ENCODE measurements around the gene RTN4.
"Not testable (repeated sequence)": the region's sequence is repeated elsewhere in the genome, so short reads cannot be mapped to it uniquely, and the experiment has no call there.

The RTN4 gene

DNA sequence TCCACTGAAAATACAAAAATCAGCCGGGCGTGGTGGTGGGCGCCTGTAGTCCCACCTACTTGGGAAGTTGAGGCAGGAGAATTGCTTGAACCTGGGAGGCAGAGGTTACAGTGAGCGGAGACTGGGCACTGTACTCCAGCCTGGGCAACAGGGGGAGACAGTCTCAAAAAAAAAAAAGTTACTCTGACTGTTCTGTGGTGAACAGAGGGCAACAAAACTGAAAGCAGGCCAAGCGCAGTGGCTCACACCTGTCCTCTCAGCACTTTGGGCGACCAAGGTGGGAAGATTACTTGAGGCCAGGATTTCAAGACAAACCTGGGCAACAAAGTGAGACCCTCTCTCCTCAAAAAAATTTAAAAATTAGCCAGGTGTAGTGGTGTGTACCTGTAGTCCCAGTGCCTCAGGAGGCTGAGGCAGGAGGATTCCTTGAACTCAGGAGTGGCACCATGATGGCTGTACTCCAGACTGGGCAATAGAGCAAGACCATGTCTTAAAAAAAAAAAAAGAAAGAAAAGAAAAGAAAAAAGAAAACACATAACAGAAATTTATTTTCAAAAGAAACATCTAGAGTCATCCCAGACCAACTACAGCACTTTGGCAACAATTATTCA is 13.6 kb upstream of the RTN4 start:
- no peak for DNase-seq (ENCODE audit: low read depth)

- DNase-seq (ENCODE audit: low read depth) = no peak
Observed at GRCh38 chr2:55063226-55063625, 13.0 kb upstream of the RTN4 start.

GRCh38 chr2:55062754-55063153 is 12.5 kb upstream of the RTN4 start:
- DNase-seq (ENCODE audit: low read depth) = no peak

DNA sequence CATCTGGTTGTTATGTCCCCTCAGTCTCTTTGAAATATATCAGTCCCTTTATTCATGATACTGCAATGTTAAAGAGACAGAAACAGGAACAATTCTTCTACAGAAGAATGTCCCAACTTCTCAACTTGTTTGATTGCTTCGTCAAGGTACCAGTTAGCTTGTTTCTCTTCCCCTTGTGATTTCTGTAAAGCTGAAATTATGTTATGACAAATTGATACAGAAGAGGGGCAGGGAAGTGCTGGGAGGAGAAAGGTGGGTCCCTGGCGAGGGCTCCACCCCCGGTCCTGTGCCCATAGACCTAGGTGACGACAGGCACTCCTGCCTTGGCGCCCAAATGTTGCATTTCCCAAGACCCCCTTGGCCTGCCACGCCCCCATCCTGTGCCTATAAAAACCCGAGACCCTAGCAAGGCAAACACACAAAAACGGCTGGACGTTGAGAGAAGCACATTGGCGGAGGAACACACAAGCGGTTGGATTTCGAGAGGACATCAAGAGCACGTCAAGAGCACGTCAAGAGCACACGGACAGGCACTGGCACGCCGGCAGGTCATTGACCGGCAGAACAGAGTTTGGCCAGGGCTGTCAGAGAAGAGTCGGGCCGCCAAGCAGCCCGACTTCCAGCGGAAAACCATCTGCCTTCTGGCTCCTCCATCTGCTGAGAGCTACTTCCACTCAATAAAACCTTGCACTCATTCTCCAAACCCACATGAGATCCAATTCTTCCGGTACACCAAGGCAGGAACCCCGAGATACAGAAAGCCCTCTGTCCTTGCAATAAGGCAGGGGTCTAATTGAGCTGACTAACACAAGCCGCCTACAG is 11.5 kb upstream of the RTN4 start:
- DNase-seq (ENCODE audit: low read depth) = no peak

DNA sequence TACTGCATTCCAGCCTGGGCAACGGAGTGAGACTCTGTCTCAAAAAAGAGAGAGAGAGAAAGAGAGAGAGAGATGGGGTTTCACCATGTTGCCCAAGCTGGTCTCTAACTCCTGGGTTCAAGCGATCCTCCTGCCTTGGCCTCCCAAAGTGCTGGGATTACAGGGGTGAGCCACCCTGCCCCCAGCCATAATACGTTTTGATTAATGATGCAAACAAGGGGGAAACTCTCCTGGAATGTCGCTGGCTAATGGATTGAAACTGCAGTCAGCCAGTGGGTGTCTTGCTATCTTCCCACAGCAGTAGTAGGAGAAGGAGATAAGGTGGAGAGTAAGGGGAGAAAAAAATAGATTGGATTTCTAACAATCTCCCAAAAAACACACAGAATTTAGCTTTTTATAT is 9.5 kb upstream of the RTN4 start:
- DNase-seq (ENCODE audit: low read depth) = no peak

DNA sequence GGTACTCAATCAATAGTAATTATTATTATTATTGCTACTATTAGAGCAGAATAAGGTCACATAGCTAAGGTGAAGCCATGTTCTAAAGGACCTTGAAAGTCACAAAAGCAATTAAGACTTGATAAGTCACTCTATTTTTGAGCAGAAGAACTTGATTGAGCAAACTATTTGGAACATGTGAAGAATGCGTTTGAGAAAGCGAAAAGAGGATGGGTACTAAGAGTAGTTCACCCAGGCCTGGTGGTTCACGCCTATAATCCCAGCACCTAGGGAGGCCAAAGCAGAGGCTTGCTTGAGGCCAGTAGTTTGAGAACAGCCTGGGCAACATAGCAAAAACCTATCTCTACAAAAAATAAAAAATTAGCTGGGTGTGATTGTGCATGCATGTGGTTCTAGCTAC is 7.2 kb upstream of the RTN4 start:
- no peak for DNase-seq (ENCODE audit: low read depth)

GRCh38 chr2:55056024-55056521 is 5.8 kb upstream of the RTN4 start:
- no peak for DNase-seq (ENCODE audit: low read depth)

- no peak for DNase-seq (ENCODE audit: low read depth)
Observed at GRCh38 chr2:55054106-55054875, 4.0 kb upstream of the RTN4 start.

DNA sequence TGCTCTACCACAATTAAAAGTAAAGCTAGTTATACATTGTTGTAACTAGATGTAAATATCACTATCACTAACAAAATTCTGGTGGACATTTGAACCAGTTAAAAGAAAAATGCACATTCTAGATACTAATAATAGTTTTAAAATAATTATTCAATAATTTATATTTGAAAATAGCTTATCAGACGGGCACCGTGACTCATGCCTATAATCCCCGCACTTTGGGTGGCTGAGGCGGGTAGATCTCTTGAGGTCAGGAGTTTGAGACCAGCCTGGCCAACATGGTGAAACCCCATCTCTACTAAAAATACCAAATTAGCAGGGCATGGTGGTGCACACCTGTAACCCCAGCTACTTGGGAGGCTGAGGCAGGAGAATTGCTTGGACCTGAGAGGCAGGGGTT is 3.0 kb upstream of the RTN4 start:
- DNase-seq (ENCODE audit: low read depth) = not testable (repeated sequence)

- no peak for DNase-seq (ENCODE audit: low read depth)
Observed at GRCh38 chr2:55052129-55053061, 2.1 kb upstream of the RTN4 start.

DNA sequence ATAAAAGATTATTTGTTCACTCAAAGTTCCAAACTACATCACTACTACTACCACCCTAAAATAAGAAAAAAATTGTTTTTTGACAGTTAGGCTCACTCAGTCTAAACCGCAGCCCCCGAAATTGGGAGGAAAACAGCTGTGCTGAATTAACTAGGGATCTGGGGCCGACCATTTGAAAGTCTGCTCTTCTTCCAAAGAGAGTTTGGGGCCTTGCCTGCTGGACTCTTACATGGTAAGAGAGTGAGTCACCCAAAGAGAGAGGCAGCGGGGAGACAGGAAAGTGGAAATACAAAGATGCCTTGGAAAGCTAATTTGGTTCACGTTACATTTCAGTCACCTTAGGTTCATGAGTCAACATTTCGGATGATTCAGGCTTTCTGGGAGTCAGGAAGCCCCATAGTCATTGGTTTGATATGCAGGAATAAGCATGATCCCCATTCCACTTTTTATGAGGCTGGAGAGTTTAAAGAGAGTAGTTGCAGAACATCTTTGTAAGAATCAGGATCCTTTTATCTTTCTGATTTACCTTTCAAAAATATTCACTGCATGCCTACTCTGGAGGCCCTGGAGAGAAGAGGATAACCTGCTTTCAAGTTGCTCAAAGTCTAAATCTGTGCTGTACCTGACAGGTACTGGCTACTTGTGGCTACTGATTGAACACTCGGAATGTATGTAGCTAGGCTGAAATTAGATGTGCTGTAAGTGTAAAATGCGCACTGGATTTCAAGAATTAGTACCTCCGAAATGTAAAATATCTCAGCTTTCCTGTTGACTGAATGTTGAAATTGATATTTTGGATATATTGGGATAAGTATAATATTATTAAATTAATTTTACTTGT is 995 bp upstream of the RTN4 start:
- no peak for DNase-seq (ENCODE audit: low read depth)

DNA sequence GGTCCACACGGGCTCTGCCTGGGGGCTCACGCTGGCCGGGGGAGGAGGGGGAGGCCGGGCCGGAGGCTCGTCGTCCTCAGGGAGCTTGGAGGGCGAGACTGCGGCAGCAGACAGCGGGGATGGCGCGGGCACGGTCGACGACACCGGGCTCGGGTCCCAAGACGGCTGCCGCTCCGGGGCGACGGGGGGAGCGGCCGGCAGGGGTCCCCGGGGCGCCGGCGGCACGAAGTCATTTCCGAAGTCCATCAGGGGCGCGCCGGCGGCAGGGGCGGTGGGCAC is 491 bp downstream of the RTN4 start:
- no peak for DNase-seq (ENCODE audit: low read depth)

- no peak for DNase-seq (ENCODE audit: low read depth)
Observed at GRCh38 chr2:55049043-55049820, 1.0 kb downstream of the RTN4 start.

DNA sequence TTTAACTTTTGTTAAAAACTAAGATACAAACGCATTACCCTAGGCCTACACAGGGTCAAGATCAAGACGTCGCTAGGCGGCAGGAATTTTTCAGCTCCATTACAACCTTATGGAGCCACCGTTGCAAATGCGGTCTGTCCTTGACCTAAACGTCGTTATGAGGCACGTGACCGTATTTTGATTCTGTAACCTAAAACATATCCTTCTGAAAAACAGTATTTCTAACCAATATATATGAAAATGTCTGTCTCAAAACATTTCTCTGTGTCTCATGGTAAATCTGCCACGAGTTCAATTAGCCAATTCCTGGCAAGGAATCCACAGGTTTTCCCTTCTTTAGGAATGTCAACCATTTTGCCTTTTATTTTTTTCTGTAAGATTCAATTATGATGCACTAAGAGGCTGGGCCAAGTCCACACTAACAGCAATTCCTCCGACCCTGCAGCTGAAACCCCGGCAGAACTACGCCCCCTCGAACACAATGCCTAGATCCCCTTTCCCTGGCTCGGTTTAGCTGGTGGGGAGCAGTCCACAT is 1.7 kb downstream of the RTN4 start:
- DNase-seq (ENCODE audit: low read depth) = no peak

DNA sequence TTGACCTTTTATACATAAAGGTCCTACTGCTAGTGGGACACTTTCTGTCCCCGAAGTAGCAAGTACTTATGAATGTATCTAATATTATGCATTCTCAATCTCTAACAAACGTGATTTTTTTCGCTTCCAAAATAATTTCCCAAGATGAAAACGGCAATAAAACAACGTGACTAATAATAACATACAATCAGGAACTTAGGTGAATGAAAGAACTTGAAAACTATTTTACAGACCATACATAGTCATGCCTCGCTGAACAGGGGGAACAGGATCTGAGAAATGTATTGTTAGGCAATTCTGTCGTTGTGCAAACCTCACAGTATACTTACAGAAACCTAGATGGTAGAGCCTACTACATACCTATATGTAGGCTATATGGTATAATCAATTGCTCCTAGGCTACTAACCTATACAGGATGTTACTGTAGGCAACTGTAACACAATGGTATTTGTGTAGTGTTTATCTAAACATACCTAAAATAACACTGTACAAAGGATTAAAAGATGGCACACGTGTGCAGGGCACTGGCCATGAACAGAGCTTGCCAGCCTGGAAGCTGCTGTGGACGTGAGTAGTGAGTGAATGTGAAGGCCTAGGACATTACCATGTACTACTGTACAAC is 2.5 kb downstream of the RTN4 start:
- no peak for DNase-seq (ENCODE audit: low read depth)

- no peak for DNase-seq (ENCODE audit: low read depth)
Observed at GRCh38 chr2:55045780-55046179, 4.5 kb downstream of the RTN4 start.

DNA sequence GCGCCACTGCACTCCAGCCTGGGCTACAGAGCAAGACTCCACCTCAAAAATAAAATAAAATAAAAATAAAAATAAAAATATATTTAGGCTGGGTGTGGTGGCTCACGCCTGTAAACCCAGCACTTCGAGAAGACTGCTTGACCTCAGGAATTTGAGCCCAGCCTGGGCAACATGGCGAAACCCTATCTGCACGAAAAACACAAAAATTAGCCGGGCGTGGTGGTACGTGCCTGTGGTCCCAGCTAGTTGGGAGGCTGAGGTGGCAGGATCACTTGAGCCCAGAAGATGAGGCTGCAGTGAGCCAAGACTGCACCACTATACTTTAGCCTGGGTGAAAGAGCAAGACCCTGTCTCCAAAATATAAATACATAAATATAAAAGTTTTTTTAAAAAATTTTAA is 6.4 kb downstream of the RTN4 start:
- DNase-seq (ENCODE audit: low read depth) = no peak

GRCh38 chr2:55038428-55038827 is 11.8 kb downstream of the RTN4 start:
- DNase-seq (ENCODE audit: low read depth) = no peak

DNA sequence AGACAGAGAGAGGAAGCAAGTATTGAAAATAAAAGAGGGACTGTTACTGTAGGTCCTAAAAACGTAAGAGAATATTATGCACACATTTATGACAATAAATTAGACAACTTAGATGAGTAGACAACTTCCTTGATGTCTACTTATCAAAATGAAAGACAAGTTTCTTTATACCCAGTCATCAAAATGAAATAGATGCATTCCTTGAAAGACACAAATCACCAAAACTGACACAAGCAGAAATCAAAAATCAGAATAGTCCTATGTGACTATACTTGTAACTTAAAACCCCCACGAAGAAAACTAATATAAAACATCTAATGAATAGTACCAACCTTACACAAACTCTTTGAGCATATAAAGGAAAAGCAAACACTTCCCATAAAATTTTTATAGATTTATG is 14.5 kb downstream of the RTN4 start:
- no peak for DNase-seq (ENCODE audit: low read depth)

DNA sequence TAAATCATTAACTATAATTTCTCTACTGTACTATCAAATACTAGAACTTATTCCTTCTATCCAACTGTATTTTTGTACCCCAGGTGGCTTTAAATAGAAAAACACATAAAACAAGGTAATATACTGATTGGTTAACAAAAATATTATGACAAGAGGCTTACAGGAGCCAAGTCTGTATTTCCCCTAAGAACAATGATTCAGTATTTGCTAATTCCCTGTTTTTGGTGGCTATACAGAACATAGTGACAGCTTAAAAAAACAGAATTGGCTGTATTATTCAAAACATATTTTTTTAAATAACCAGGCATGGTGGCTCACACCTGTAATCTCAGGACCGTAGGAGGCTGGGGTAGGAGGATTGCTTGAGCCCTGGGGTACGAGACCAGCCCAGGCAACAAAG is 16.3 kb downstream of the RTN4 start:
- DNase-seq (ENCODE audit: low read depth) = no peak

All from stimulated activated CD8-positive, alpha-beta memory T cell treated with anti-CD3 and anti-CD28 coated beads, Interleukin-15, amount 100 ng/mL, for 1 hour (primary cell).